HepG2 (cell line): ENCODE results near the gene MYL6B. TPM values are rescaled to one million over a fixed set of nuclear protein-coding genes. Genes with fewer than 3 reads are reported as not detected.

Source experiments
- ARID4A ChIP-seq: sonication (generic); formaldehyde crosslinking; IDR thresholded peaks from 2 replicates; pipeline ENCODE4 v1.5.0; 2020; ENCODE audit warnings: mild to moderate bottlenecking, missing genetic modification reagents, borderline replicate concordance
- CEBPB ChIP-seq: IDR thresholded peaks from 2 replicates; pipeline ENCODE4 v1.6.1; 2011; ENCODE audit warnings: low read depth, low read length, improper control_type of control experiment, borderline replicate concordance
- CREB1 ChIP-seq, 2 experiments: fragments of 450-650 bp in 1 of 2; IDR thresholded peaks; 2 replicates each; pipeline ENCODE4 v1.6.1; 2016 to 2017; ENCODE audit warnings: control low read depth in 1 of 2, mild to moderate bottlenecking in 1 of 2, missing compliant biosample characterization in 1 of 2, missing genetic modification characterization in 1 of 2
- E2F1 ChIP-seq: sonication (generic); formaldehyde crosslinking; IDR thresholded peaks from 2 replicates; pipeline ENCODE4 v1.5.0; 2020; ENCODE audit warnings: missing genetic modification reagents
- GABPA ChIP-seq, 2 experiments: IDR thresholded peaks; 2 replicates each; pipeline ENCODE4 v1.6.1; 2011 to 2016; ENCODE audit warnings: low read depth in 2 of 2, low read length in 1 of 2, missing biosample characterization in 1 of 2, missing genetic modification characterization in 1 of 2
- HDAC1 ChIP-seq: sonication (generic); formaldehyde crosslinking; IDR thresholded peaks from 2 replicates; pipeline ENCODE4 v1.5.1; 2020; ENCODE audit warnings: mild to moderate bottlenecking, missing genetic modification reagents
- ZNF407 ChIP-seq: sonication (generic); formaldehyde crosslinking; IDR thresholded peaks from one replicate; pipeline ENCODE4 v1.5.1; 2020; ENCODE audit warnings: mild to moderate bottlenecking, missing genetic modification reagents; ENCODE audit errors: not compliant biosample characterization
- ZNF850 ChIP-seq: sonication (generic); formaldehyde crosslinking; conservative IDR thresholded peaks from 2 replicates; pipeline ENCODE4 v1.9.0; 2021; ENCODE audit warnings: mild to moderate bottlenecking, missing genetic modification reagents
- polyA plus RNA-seq, 8 experiments: library from polyadenylated mRNA; depleted of rRNA in 3 of 8; stranded (reverse) in 7 of 8; unstranded in 1 of 8; fragments of >200 nt; fragmentation: Illumina TruSeq in 4 of 8; extraction: Trizol in 4 of 8; gene quantifications; 2 replicates each; pipeline versions ENCODE4 v1.2.1 to v1.2.3, GENCODE V29; 2011 to 2016; ENCODE audit warnings: low read depth in 4 of 8, missing spikeins in 1 of 8, mixed read lengths in 1 of 8; ENCODE audit not compliant: insufficient read depth in 1 of 8
- total RNA-seq, 5 experiments: library from RNA; depleted of rRNA; stranded (reverse); fragments of >200 nt; fragmentation: Illumina TruSeq; extraction: Trizol; gene quantifications; 2 replicates each; pipeline ENCODE4 v1.2.3, GENCODE V29; 2016; ENCODE audit warnings: low read depth in 1 of 5
- TF ChIP-seq, protein P1 (sequence below): sonication (generic); formaldehyde crosslinking; IDR thresholded peaks from 2 replicates; pipeline ENCODE4 v1.4.0; 2020; ENCODE audit warnings: missing genetic modification reagents

The MYL6B gene
- total and polyA plus RNA-seq, 2 of the 13 experiments (the other 11 are each of a cell fraction or from before 2014, with no cell fraction given) = 75.7 to 88.7 TPM

GRCh38 chr12:56152132-56152755, at the start of gene MYL6B (continued):
- TF ChIP-seq, protein P1, sequence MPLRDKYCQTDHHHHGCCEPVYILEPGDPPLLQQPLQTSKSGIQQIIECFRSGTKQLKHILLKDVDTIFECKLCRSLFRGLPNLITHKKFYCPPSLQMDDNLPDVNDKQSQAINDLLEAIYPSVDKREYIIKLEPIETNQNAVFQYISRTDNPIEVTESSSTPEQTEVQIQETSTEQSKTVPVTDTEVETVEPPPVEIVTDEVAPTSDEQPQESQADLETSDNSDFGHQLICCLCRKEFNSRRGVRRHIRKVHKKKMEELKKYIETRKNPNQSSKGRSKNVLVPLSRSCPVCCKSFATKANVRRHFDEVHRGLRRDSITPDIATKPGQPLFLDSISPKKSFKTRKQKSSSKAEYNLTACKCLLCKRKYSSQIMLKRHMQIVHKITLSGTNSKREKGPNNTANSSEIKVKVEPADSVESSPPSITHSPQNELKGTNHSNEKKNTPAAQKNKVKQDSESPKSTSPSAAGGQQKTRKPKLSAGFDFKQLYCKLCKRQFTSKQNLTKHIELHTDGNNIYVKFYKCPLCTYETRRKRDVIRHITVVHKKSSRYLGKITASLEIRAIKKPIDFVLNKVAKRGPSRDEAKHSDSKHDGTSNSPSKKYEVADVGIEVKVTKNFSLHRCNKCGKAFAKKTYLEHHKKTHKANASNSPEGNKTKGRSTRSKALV (CRISPR knock-in tag) = no peak; the same call in 1 of the 2 replicates
- TF ChIP-seq ARID4A (CRISPR knock-in tag) (peak; percentile 77), CREB1 (IDR thresholded peaks at IDR 0.05) (peak; percentile 58; the same call in 1 of the 2 replicates), CREB1 (CRISPR knock-in tag; IDR thresholded peaks at IDR 0.05) (peak; percentile 68), GABPA (IDR thresholded peaks at IDR 0.05; ENCODE audit: low read depth, low read length) (peak; percentile 81), GABPA (CRISPR knock-in tag; IDR thresholded peaks at IDR 0.05; ENCODE audit: low read depth) (peak; percentile 92), ZNF407 (CRISPR knock-in tag) (peak; percentile 18), E2F1 (CRISPR knock-in tag) (peak; percentile 71), ZNF850 (CRISPR knock-in tag) (no peak), HDAC1 (peak; percentile 72), CEBPB (no peak)
